Neural progenitor cell (in vitro differentiated cells): Measurements from ENCODE around the gene TADA2A. TPM values are rescaled to one million over a fixed set of nuclear protein-coding genes. Genes with fewer than 3 reads are reported as not detected.
"Not testable (repeated sequence)": the region's sequence is repeated elsewhere in the genome, so short reads cannot be mapped to it uniquely, and the experiment has no call there.

ENCODE experiments used
- DNase-seq: peaks from one replicate; pipeline ENCODE4 v3.0.0-alpha.2; 2016; ENCODE audit warnings: low spot score
- H2AFZ ChIP-seq: fragments of 200-600 bp; sonication (generic); replicated peaks from 2 replicates; pipeline ENCODE4 v1.6.1; 2016; ENCODE audit warnings: antibody characterized with exemption
- H3F3A ChIP-seq: fragments of 200-600 bp; sonication (generic); 2 replicates; pipeline ENCODE4 v1.6.1; 2016; ENCODE audit warnings: antibody characterized with exemption, low read depth
- H3K27ac ChIP-seq: fragments of 200-600 bp; sonication (generic); 2 replicates; pipeline ENCODE4 v1.5.1; 2016; ENCODE audit warnings: mild to moderate bottlenecking
- H3K27me3 ChIP-seq: fragments of 200-600 bp; sonication (generic); 2 replicates; pipeline ENCODE4 v1.6.1; 2016; ENCODE audit warnings: mild to moderate bottlenecking, moderate library complexity
- H3K36me3 ChIP-seq: fragments of 200-600 bp; sonication (generic); 2 replicates; pipeline ENCODE4 v1.5.1; 2016
- H3K4me1 ChIP-seq: fragments of 200-600 bp; sonication (generic); 2 replicates; pipeline ENCODE4 v1.6.1; 2016; ENCODE audit warnings: mixed run types
- H3K4me2 ChIP-seq: fragments of 200-600 bp; sonication (generic); 2 replicates; pipeline ENCODE4 v1.6.1; 2016
- H3K4me3 ChIP-seq: fragments of 200-600 bp; sonication (generic); 2 replicates; pipeline ENCODE4 v1.5.1; 2016
- H3K79me2 ChIP-seq: fragments of 200-600 bp; sonication (generic); 2 replicates; pipeline ENCODE4 v1.6.1; 2016; ENCODE audit warnings: low read depth
- H3K9ac ChIP-seq: fragments of 200-600 bp; sonication (generic); 2 replicates; pipeline ENCODE4 v1.6.1; 2016
- H3K9me3 ChIP-seq: fragments of 200-600 bp; sonication (generic); 2 replicates; pipeline ENCODE4 v1.5.1; 2016; ENCODE audit warnings: low read depth
- H4K20me1 ChIP-seq: fragments of 200-600 bp; sonication (generic); 2 replicates; pipeline ENCODE4 v1.6.1; 2016; ENCODE audit warnings: low read depth
- H3K27ac Mint-ChIP-seq: 3 replicates; pipeline ENCODE4 v1.8.0; 2021; ENCODE audit warnings: mixed read lengths
- H3K27me3 Mint-ChIP-seq: 2 replicates; pipeline ENCODE4 v1.8.0; 2022; ENCODE audit warnings: low read depth, mild to moderate bottlenecking, inconsistent platforms, moderate library complexity, mixed read lengths; ENCODE audit not compliant: insufficient read depth
- H3K36me3 Mint-ChIP-seq: 3 replicates; pipeline ENCODE4 v1.8.0; 2021; ENCODE audit warnings: mixed read lengths
- H3K4me1 Mint-ChIP-seq: 3 replicates; pipeline ENCODE4 v1.8.0; 2021; ENCODE audit warnings: mixed read lengths
- H3K4me3 Mint-ChIP-seq: 3 replicates; pipeline ENCODE4 v1.8.0; 2021; ENCODE audit warnings: mild to moderate bottlenecking, moderate library complexity, mixed read lengths
- H3K9me3 Mint-ChIP-seq: 3 replicates; pipeline ENCODE4 v1.8.0; 2020; ENCODE audit warnings: mixed read lengths
- EZH2 ChIP-seq: fragments of 200-600 bp; sonication (generic); IDR thresholded peaks from 2 replicates; pipeline ENCODE4 v1.6.1; 2017; ENCODE audit warnings: antibody characterized with exemption, mild to moderate bottlenecking, moderate library complexity
- EZH2phosphoT487 ChIP-seq: fragments of 200-600 bp; sonication (generic); IDR thresholded peaks from 2 replicates; pipeline ENCODE4 v1.6.1; 2017; ENCODE audit warnings: antibody characterized with exemption
- total RNA-seq: library from RNA; depleted of rRNA; stranded (reverse); fragments of >200 nt; gene quantifications from 2 replicates; pipeline ENCODE4 v1.2.3, GENCODE V29; 2015; ENCODE audit warnings: low replicate concordance
- TF ChIP-seq, protein P1 (sequence below): fragments of 200-600 bp; sonication (generic); IDR thresholded peaks from 2 replicates; pipeline ENCODE4 v1.5.1; 2017; ENCODE audit warnings: antibody characterized with exemption, mild to moderate bottlenecking

Gene TADA2A
- total RNA-seq, 1 donor from 2014 or later, result 30.7 TPM

DNA sequence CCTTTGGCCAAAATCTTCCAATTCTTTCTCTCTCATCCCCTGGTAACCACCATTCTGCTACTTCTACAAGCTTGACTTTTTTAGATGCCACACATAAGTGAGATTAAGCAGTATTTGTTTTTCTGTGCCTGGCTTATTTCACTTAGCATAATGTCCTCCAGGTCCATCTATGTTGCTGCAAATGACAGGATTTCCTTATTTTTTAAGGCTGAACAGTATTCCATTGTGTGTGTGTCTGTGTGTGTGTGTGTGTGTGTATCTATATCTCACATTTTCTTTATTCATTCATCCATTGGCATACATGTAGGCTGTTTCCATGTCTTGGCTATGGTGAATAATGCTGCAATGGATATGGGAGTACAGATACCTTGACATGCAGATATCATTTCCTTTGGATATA, 6.2 kb upstream of the TADA2A start:
- Histone ChIP-seq H4K20me1 (no peaks in the 10 kb centered on the region), H3K79me2 (peaks cover 21% of the 10 kb centered on the region), H3K36me3 (no peaks in the 10 kb centered on the region), H3K4me1 (peaks cover 4% of the 10 kb centered on the region), H3K9me3 (no peaks in the 10 kb centered on the region), H3K4me2 (no peak overlapping the region), H2AFZ (no peak overlapping the region), H3K27ac (no peak overlapping the region), H3K27me3 (no peaks in the 10 kb centered on the region), H3K9ac (no peak overlapping the region), H3K4me3 (no peak overlapping the region), H3F3A (peaks cover 4% of the 10 kb centered on the region)
- no peaks in the 10 kb centered on the region for H3K9me3 Mint-ChIP-seq
- H3K4me3 Mint-ChIP-seq, result no peak overlapping the region
- peaks cover 2% of the 10 kb centered on the region for H3K27me3 Mint-ChIP-seq
- H3K4me1 Mint-ChIP-seq, result peaks cover 14% of the 10 kb centered on the region
- DNase-seq, result no peak
- TF ChIP-seq, protein P1, sequence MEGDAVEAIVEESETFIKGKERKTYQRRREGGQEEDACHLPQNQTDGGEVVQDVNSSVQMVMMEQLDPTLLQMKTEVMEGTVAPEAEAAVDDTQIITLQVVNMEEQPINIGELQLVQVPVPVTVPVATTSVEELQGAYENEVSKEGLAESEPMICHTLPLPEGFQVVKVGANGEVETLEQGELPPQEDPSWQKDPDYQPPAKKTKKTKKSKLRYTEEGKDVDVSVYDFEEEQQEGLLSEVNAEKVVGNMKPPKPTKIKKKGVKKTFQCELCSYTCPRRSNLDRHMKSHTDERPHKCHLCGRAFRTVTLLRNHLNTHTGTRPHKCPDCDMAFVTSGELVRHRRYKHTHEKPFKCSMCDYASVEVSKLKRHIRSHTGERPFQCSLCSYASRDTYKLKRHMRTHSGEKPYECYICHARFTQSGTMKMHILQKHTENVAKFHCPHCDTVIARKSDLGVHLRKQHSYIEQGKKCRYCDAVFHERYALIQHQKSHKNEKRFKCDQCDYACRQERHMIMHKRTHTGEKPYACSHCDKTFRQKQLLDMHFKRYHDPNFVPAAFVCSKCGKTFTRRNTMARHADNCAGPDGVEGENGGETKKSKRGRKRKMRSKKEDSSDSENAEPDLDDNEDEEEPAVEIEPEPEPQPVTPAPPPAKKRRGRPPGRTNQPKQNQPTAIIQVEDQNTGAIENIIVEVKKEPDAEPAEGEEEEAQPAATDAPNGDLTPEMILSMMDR, result no peak
- TF ChIP-seq EZH2phosphoT487 (no peak), EZH2 (no peak)
- no peak overlapping the region for H3K27ac Mint-ChIP-seq
- H3K36me3 Mint-ChIP-seq, result peaks cover 6% of the 10 kb centered on the region

DNA sequence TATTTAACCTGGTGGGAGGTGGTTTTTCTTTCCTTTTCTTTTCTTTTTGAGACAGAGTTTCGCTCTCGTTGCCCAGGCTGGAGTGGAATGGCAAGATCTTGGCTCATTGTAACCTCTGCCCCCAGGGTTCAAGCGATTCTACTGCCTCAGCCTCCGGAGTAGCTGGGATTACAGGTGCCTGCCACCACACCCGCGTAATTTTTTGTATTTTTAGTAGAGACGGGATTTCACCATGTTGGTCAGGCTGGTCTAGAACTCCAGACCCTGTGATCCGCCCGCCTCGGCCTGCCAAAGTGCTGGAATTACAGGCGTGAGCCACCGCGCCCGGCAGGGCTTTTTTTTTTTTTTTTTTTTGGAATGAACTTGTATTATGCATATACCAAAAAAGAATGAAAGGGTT, 1.2 kb upstream of the TADA2A start:
- peak overlapping the region; percentile 47 for H3K9ac ChIP-seq
- H3K4me3 Mint-ChIP-seq, result peak overlapping the region; percentile 98
- not testable (repeated sequence) for H3K9me3 Mint-ChIP-seq, H3K4me1 ChIP-seq, H2AFZ ChIP-seq, H4K20me1 ChIP-seq, H3K9me3 ChIP-seq, H3K27me3 ChIP-seq, DNase-seq, H3K27ac Mint-ChIP-seq, H3K36me3 Mint-ChIP-seq, H3K36me3 ChIP-seq, H3K27ac ChIP-seq
- peak overlapping the region; percentile 96 for H3K4me2 ChIP-seq
- peaks cover 27% of the 10 kb centered on the region for H3K4me1 Mint-ChIP-seq
- H3F3A ChIP-seq, result peaks cover 27% of the 10 kb centered on the region
- peak overlapping the region; percentile 72 for H3K4me3 ChIP-seq
- H3K79me2 ChIP-seq, result peaks cover 48% of the 10 kb centered on the region
- peaks cover 11% of the 10 kb centered on the region for H3K27me3 Mint-ChIP-seq

DNA sequence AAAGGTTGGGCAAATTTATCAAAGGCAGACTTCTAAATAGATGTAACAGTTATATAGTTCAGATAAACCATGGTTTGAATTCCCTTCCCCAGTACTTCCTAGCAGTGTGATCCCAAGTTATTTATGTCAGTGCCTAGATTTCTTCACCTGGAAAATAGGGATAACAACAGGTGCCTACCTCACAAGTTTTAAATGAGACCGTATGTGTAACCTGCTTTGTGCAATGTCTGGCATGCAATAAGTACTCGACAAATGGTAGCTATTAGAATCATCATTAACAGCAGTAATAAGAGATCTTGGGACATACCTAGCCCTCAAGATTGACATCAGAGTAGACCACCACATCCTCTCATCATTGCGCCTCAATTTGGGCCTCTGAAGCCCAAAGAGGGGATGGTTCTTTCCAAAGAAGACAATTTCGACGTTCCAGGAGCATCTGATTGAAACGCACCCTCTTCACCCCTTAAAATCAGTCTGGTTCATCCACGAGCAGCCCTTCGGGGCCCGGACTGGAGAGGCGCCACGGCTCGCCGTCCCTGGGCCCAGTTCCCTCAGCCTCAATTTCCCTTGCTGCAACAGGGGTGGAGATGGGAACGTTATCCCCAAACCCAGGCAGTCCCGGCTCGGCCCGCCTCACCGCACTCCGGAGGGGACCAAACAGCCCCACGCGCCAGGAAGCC, 591 bp upstream of the TADA2A start:
- no peak for DNase-seq
- H3K9me3 Mint-ChIP-seq, result no peaks in the 10 kb centered on the region
- Histone ChIP-seq H3K9me3 (no peaks in the 10 kb centered on the region), H3K4me3 (peak overlapping the region; percentile 72), H4K20me1 (no peaks in the 10 kb centered on the region), H3K27ac (peak overlapping the region; percentile 80), H3K4me1 (peaks cover 6% of the 10 kb centered on the region), H3F3A (peaks cover 27% of the 10 kb centered on the region), H3K4me2 (peak overlapping the region; percentile 96), H3K36me3 (no peaks in the 10 kb centered on the region), H3K79me2 (peaks cover 48% of the 10 kb centered on the region), H3K27me3 (no peaks in the 10 kb centered on the region), H2AFZ (peak overlapping the region; percentile 87), H3K9ac (peak overlapping the region; percentile 47)
- peak overlapping the region; percentile 98 for H3K4me3 Mint-ChIP-seq
- peaks cover 11% of the 10 kb centered on the region for H3K36me3 Mint-ChIP-seq
- TF ChIP-seq EZH2phosphoT487 (no peak), EZH2 (no peak)
- TF ChIP-seq, protein P1, result no peak
- peaks cover 27% of the 10 kb centered on the region for H3K4me1 Mint-ChIP-seq
- H3K27me3 Mint-ChIP-seq, result peaks cover 9% of the 10 kb centered on the region
- H3K27ac Mint-ChIP-seq, result peak overlapping the region; percentile 95

DNA sequence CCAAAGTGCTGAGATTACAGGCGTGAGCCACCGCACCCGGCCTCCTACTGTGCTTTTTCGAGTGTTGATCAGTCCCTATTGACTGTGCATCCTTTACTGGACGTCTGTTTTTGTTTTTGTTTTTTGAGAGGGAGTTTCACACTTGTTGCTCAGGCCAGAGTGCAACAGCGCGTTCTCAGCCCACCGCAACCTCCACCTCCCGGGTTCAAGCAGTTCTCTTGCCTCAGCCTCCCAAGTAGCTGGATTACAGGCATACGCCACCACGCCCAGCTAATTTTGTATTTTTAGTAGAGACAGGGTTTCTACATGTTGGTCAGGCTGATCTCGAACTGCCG, 1.4 kb downstream of the TADA2A start:
- not testable (repeated sequence) for H3K27ac Mint-ChIP-seq, H3K4me1 ChIP-seq, H2AFZ ChIP-seq, H4K20me1 ChIP-seq, H3K27me3 Mint-ChIP-seq, H3K36me3 ChIP-seq, H3K4me3 ChIP-seq, H3K4me2 ChIP-seq, H3K9ac ChIP-seq, H3K9me3 Mint-ChIP-seq, H3K27me3 ChIP-seq, H3K27ac ChIP-seq, DNase-seq, H3K9me3 ChIP-seq
- Mint-ChIP-seq H3K4me3 (peak overlapping the region; percentile 89), H3K36me3 (peaks cover 15% of the 10 kb centered on the region), H3K4me1 (peaks cover 27% of the 10 kb centered on the region)
- Histone ChIP-seq H3K79me2 (peaks cover 48% of the 10 kb centered on the region), H3F3A (peaks cover 27% of the 10 kb centered on the region)
